Neural cell (in vitro differentiated cells): ENCODE measurements around the gene PIGQ.

Experiments
- CTCF ChIP-seq: fragments of 450-650 bp; IDR thresholded peaks from 2 replicates; pipeline ENCODE4 v1.5.1; 2014; ENCODE audit warnings: antibody characterized with exemption, mild to moderate bottlenecking, moderate library complexity; ENCODE audit not compliant: poor library complexity, severe bottlenecking
- EZH2 ChIP-seq: fragments of 200-600, 300-800 bp; shearing (Covaris generic), sonication (generic); IDR thresholded peaks from 2 replicates; pipeline ENCODE4 v1.6.1; 2014; ENCODE audit warnings: antibody characterized with exemption, low read length, borderline replicate concordance, mild to moderate bottlenecking; ENCODE audit not compliant: insufficient read depth, poor library complexity, severe bottlenecking
- RAD21 ChIP-seq: fragments of 450-650 bp; conservative IDR thresholded peaks from 2 replicates; pipeline ENCODE4 v1.6.1; 2014; ENCODE audit warnings: antibody characterized with exemption, mild to moderate bottlenecking, moderate library complexity
- TAF1 ChIP-seq: IDR thresholded peaks from 2 replicates; pipeline ENCODE4 v1.6.1; 2012; ENCODE audit warnings: low read depth

GRCh38 chr16:548586-548985 is 21.2 kb upstream of the PIGQ start:
- no peak for TF ChIP-seq CTCF
- no peak for TF ChIP-seq EZH2
- TF ChIP-seq TAF1, result no peak
- no peak for TF ChIP-seq RAD21
